Gastrocnemius medialis (tissue), 4 donors: ENCODE results near the gene LRRC71.

ENCODE experiments used
- CTCF ChIP-seq, 5 experiments: fragments of 450-650 bp in 3 of 5; fragments of 200-600 bp in 2 of 5; sonication (generic) in 2 of 5; IDR thresholded peaks in 4 of 5; conservative IDR thresholded peaks in 1 of 5; 1 replicate in 4 of 5; 2 replicates in 1 of 5; pipeline ENCODE4 v1.5.1; 2016 to 2019; ENCODE audit warnings: antibody characterized with exemption in 5 of 5, mild to moderate bottlenecking in 3 of 5, moderate library complexity in 3 of 5
- POLR2A ChIP-seq, 2 donors: fragments of 450-650 bp; IDR thresholded peaks; one replicate each; pipeline ENCODE4 v1.6.1; 2017; ENCODE audit warnings: antibody characterized with exemption in 2 of 2, mild to moderate bottlenecking in 2 of 2, moderate library complexity in 2 of 2

- TF ChIP-seq POLR2A (IDR thresholded peaks at IDR 0.05) (no peak), CTCF (IDR thresholded peaks at IDR 0.05 in 4 of 5, conservative IDR thresholded peaks at IDR 0.05 in 1 of 5) (no peak)
Measured at GRCh38 chr1:156925154-156926010, 5.0 kb downstream of the LRRC71 start.
